ENCODE data around the gene TMEM151A. TPM values are rescaled to one million over a fixed set of nuclear protein-coding genes. Genes with fewer than 3 reads are reported as not detected.

The TMEM151A gene
- total and polyA plus RNA-seq, 4 donors = 0.13 TPM; not detected in 3

- H3K4me1 ChIP-seq (ENCODE audit: control insufficient read depth in 1 of 2, insufficient read depth in 2 of 2, low read length in 2 of 2) = no peaks in the 10 kb centered on the region
- peak; percentile 2 for ATAC-seq (ENCODE audit: low FRiP score)
- intact Hi-C loops (cut with DNase I) = no loop called here
Observed at GRCh38 chr11:66345316-66345649, 53.6 kb downstream of the TMEM151A start.

More at GRCh38 chr11:66345316-66345649, 53.6 kb downstream of the TMEM151A start:
- H3K27me3 ChIP-seq (ENCODE audit: control insufficient read depth in 1 of 2, insufficient read depth in 2 of 2, low read length in 1 of 2) = no peaks in the 10 kb centered on the region
- peaks cover 0 to 6% of the 10 kb centered on the region in 2 donors for H3K36me3 ChIP-seq (ENCODE audit: control insufficient read depth in 1 of 2, insufficient read depth in 2 of 2, low read length in 1 of 2)
- DNase-seq = no peak
- H3K27ac ChIP-seq (ENCODE audit: low read depth in 1 of 2, low read length in 2 of 2) = peak overlapping the region in 1 of 2 donors; percentile 62
- H3K9me3 ChIP-seq (ENCODE audit: control insufficient read depth, low read length) = no peaks in the 10 kb centered on the region
- 0 to 5% methylated on average over 7 of the region's 7 CpGs for WGBS, 2 donors
- no peak overlapping the region for H3K4me3 ChIP-seq (ENCODE audit: low read length in 2 of 2)

Other genes with a start within 250 kb of the TMEM151A start
- not detected for gene GAL3ST3, start 242.7 kb upstream of the TMEM151A start, total RNA-seq
- not detected for gene GAL3ST3, start 242.7 kb upstream of the TMEM151A start, polyA plus RNA-seq
- 100 to 1,000 TPM; 141 to 146 TPM for gene SF3B2, start 239.5 kb upstream of the TMEM151A start, total RNA-seq
- gene SF3B2, start 239.5 kb upstream of the TMEM151A start, polyA plus RNA-seq = 100 to 1,000 TPM in 1 of 2 donors, 10 to 100 TPM in 1; 59.0 to 126 TPM
- gene PACS1, start 221.6 kb upstream of the TMEM151A start, total RNA-seq = 100 to 1,000 TPM in 1 of 2 donors, 10 to 100 TPM in 1; 85.7 to 119 TPM
- gene PACS1, start 221.6 kb upstream of the TMEM151A start, polyA plus RNA-seq = 10 to 100 TPM; 16.2 to 32.5 TPM
- 10 to 100 TPM; 32.4 to 34.3 TPM for gene KLC2, start 34.2 kb upstream of the TMEM151A start, total RNA-seq
- gene KLC2, start 34.2 kb upstream of the TMEM151A start, polyA plus RNA-seq = 10 to 100 TPM; 14.8 to 27.0 TPM
- gene RAB1B, start 23.3 kb upstream of the TMEM151A start, total RNA-seq = 100 to 1,000 TPM; 102 to 111 TPM
- gene RAB1B, start 23.3 kb upstream of the TMEM151A start, polyA plus RNA-seq = 100 to 1,000 TPM; 125 to 130 TPM
- gene CNIH2, start 13.7 kb upstream of the TMEM151A start, total RNA-seq = 1 to 10 TPM in 1 of 2 donors, under 1 TPM in 1; 0.75 to 1.1 TPM
- under 1 TPM in 1 of 2 donors, not detected in 1; 0.18 TPM for gene CNIH2, start 13.7 kb upstream of the TMEM151A start, polyA plus RNA-seq
- 10 to 100 TPM; 73.2 to 75.5 TPM for gene YIF1A, start 2.8 kb upstream of the TMEM151A start, total RNA-seq
- 100 to 1,000 TPM in 1 of 2 donors, 10 to 100 TPM in 1; 76.0 to 109 TPM for gene YIF1A, start 2.8 kb upstream of the TMEM151A start, polyA plus RNA-seq
- 100 to 1,000 TPM in 1 of 2 donors, 10 to 100 TPM in 1; 38.6 to 118 TPM for gene CD248, start 25.1 kb downstream of the TMEM151A start, total RNA-seq
- gene CD248, start 25.1 kb downstream of the TMEM151A start, polyA plus RNA-seq = 1 to 10 TPM; 3.1 to 7.2 TPM
- 1 to 10 TPM; 8.3 to 9.1 TPM for gene RIN1, start 44.5 kb downstream of the TMEM151A start, total RNA-seq
- 10 to 100 TPM in 1 of 2 donors, 1 to 10 TPM in 1; 1.8 to 13.3 TPM for gene RIN1, start 44.5 kb downstream of the TMEM151A start, polyA plus RNA-seq
- gene BRMS1, start 53.2 kb downstream of the TMEM151A start, total RNA-seq = 10 to 100 TPM; 21.5 to 22.4 TPM
- 10 to 100 TPM; 24.4 to 55.2 TPM for gene BRMS1, start 53.2 kb downstream of the TMEM151A start, polyA plus RNA-seq
- 10 to 100 TPM; 11.8 to 18.8 TPM for gene B4GAT1, start 55.7 kb downstream of the TMEM151A start, total RNA-seq
- 10 to 100 TPM in 1 of 2 donors, 1 to 10 TPM in 1; 7.0 to 18.3 TPM for gene B4GAT1, start 55.7 kb downstream of the TMEM151A start, polyA plus RNA-seq
- 1 to 10 TPM; 1.9 to 3.3 TPM for gene SLC29A2, start 79.9 kb downstream of the TMEM151A start, total RNA-seq
- 1 to 10 TPM in 1 of 2 donors, under 1 TPM in 1; 0.38 to 3.9 TPM for gene SLC29A2, start 79.9 kb downstream of the TMEM151A start, polyA plus RNA-seq
- gene NPAS4, start 129.1 kb downstream of the TMEM151A start, total RNA-seq = 1 to 10 TPM in 1 of 2 donors, under 1 TPM in 1; 0.54 to 7.0 TPM
- gene NPAS4, start 129.1 kb downstream of the TMEM151A start, polyA plus RNA-seq = 1 to 10 TPM in 1 of 2 donors, not detected in 1; 2.5 TPM
- gene MRPL11, start 147.0 kb downstream of the TMEM151A start, total RNA-seq = 10 to 100 TPM; 27.6 to 33.5 TPM
- 10 to 100 TPM; 40.1 to 54.5 TPM for gene MRPL11, start 147.0 kb downstream of the TMEM151A start, polyA plus RNA-seq
- 10 to 100 TPM; 11.5 to 15.7 TPM for gene PELI3, start 175.0 kb downstream of the TMEM151A start, total RNA-seq
- 10 to 100 TPM; 14.3 to 16.3 TPM for gene PELI3, start 175.0 kb downstream of the TMEM151A start, polyA plus RNA-seq
- 10 to 100 TPM; 15.5 to 24.8 TPM for gene DPP3, start 188.5 kb downstream of the TMEM151A start, total RNA-seq
- gene DPP3, start 188.5 kb downstream of the TMEM151A start, polyA plus RNA-seq = 10 to 100 TPM; 18.8 to 23.8 TPM
- 10 to 100 TPM; 27.2 to 58.1 TPM for gene BBS1, start 218.7 kb downstream of the TMEM151A start, total RNA-seq
- 10 to 100 TPM; 18.9 to 34.9 TPM for gene BBS1, start 218.7 kb downstream of the TMEM151A start, polyA plus RNA-seq

All from aorta (tissue), 5 donors.